ENCODE data around the gene WIPI1.

The WIPI1 gene

DNA sequence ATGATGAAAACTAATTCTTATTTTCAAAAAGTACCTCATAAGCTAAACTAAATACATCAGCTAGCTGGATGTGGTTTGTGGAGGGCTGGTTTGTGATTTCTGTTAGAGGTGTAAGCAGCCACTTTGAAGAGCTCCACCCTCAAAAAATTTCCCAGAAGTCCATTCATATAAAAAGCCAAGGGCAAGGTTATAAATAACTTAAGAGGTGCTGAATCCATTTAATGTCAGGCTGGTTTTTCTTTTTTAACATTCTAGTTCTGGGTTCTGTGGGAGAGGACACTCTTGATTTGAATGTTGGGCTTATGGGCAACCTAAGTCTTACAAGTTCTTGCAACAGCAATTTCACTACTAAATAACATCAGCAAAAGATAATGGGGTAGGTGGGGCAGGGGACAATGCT is 3.4 kb upstream of the WIPI1 start:
- no peak overlapping the region for H4K91ac ChIP-seq (ENCODE audit: low read depth, low read length)
- H3K4me1 ChIP-seq (ENCODE audit: control insufficient read depth in 1 of 2, insufficient read depth in 2 of 2, low read length in 2 of 2), result peaks cover 0 to 3% of the 10 kb centered on the region in 2 experiments
- H3K27ac ChIP-seq (ENCODE audit: low read depth, low read length), result no peak overlapping the region
- H4K8ac ChIP-seq (ENCODE audit: low read depth, low read length), result no peak overlapping the region
- H3K27me3 ChIP-seq (ENCODE audit: insufficient read depth, low read length), result no peaks in the 10 kb centered on the region
- H3K36me3 ChIP-seq (ENCODE audit: control insufficient read depth in 1 of 2, insufficient read depth in 2 of 2, low read length in 2 of 2), result no peaks in the 10 kb centered on the region
- DNase-seq, result no peak
- H2AK5ac ChIP-seq (ENCODE audit: low read length), result no peak overlapping the region
- no peak overlapping the region for H3K14ac ChIP-seq (ENCODE audit: low read length)
- H2AFZ ChIP-seq (ENCODE audit: insufficient read depth, low read length, poor library complexity), result no peak overlapping the region
- no peak overlapping the region for H3K18ac ChIP-seq (ENCODE audit: low read length)
- no peak overlapping the region for H3K4me3 ChIP-seq (ENCODE audit: low read depth, low read length)
- H3K4ac ChIP-seq (ENCODE audit: low read depth, low read length), result no peak overlapping the region
- no peak overlapping the region for H3K9ac ChIP-seq (ENCODE audit: low read length)
- no peak overlapping the region for H2BK5ac ChIP-seq (ENCODE audit: low read depth, low read length, poor library complexity)
- no peak overlapping the region for H2BK120ac ChIP-seq (ENCODE audit: insufficient read depth, low read length, poor library complexity)
- no peak overlapping the region for H4K12ac ChIP-seq (ENCODE audit: low read depth, low read length)
- no peak overlapping the region for H3K4me2 ChIP-seq (ENCODE audit: low read length)
- H3K79me2 ChIP-seq (ENCODE audit: control insufficient read depth, insufficient read depth, low read length, poor library complexity), result peaks cover 2% of the 10 kb centered on the region
- peaks cover 13% of the 10 kb centered on the region for H3K79me1 ChIP-seq (ENCODE audit: low read length)
- no peak overlapping the region for H3K23ac ChIP-seq (ENCODE audit: low read length)
- no peak overlapping the region for H2BK12ac ChIP-seq (ENCODE audit: low read length)
- no peaks in the 10 kb centered on the region for H3K9me3 ChIP-seq (ENCODE audit: insufficient read depth, low read depth, low read length)

DNA sequence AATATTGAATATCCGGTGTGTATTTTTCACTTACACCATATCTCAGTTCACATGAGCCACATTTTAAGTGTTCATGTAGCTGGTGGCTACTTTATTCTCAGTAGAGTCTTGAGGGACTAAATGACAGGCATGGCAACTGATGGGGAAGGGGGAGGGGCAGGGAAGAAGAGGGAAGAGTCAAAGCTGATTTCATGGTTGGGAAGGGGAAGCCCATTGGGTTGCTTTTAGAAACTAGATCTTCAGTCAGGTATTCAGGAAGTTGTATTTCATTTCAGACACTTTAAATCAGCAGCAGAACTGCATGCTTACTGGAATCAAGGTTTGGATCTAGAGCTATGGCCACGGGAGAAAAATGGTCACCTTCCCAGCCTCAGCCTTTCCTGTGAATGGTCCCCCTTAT is 2.9 kb upstream of the WIPI1 start:
- H3K27me3 ChIP-seq (ENCODE audit: insufficient read depth, low read length), result no peaks in the 10 kb centered on the region
- no peak overlapping the region for H2AFZ ChIP-seq (ENCODE audit: insufficient read depth, low read length, poor library complexity)
- WGBS (ENCODE audit: extremely low coverage, insufficient coverage, insufficient read length), result no CpG with 5 or more reads among the region's 2 CpGs
- H3K23ac ChIP-seq (ENCODE audit: low read length), result no peak overlapping the region
- no peak overlapping the region for H3K14ac ChIP-seq (ENCODE audit: low read length)
- H2BK120ac ChIP-seq (ENCODE audit: insufficient read depth, low read length, poor library complexity), result no peak overlapping the region
- no peak overlapping the region for H2BK12ac ChIP-seq (ENCODE audit: low read length)
- H3K4me3 ChIP-seq (ENCODE audit: low read depth, low read length), result no peak overlapping the region
- H3K18ac ChIP-seq (ENCODE audit: low read length), result no peak overlapping the region
- H4K8ac ChIP-seq (ENCODE audit: low read depth, low read length), result no peak overlapping the region
- H3K79me2 ChIP-seq (ENCODE audit: control insufficient read depth, insufficient read depth, low read length, poor library complexity), result peaks cover 2% of the 10 kb centered on the region
- no peaks in the 10 kb centered on the region for H3K36me3 ChIP-seq (ENCODE audit: control insufficient read depth in 1 of 2, insufficient read depth in 2 of 2, low read length in 2 of 2)
- H3K9ac ChIP-seq (ENCODE audit: low read length), result no peak overlapping the region
- no peak overlapping the region for H2BK5ac ChIP-seq (ENCODE audit: low read depth, low read length, poor library complexity)
- no peak overlapping the region for H3K4ac ChIP-seq (ENCODE audit: low read depth, low read length)
- peaks cover 0 to 3% of the 10 kb centered on the region in 2 experiments for H3K4me1 ChIP-seq (ENCODE audit: control insufficient read depth in 1 of 2, insufficient read depth in 2 of 2, low read length in 2 of 2)
- no peak overlapping the region for H3K4me2 ChIP-seq (ENCODE audit: low read length)
- no peaks in the 10 kb centered on the region for H3K9me3 ChIP-seq (ENCODE audit: insufficient read depth, low read depth, low read length)
- no peak overlapping the region for H2AK5ac ChIP-seq (ENCODE audit: low read length)
- no peak overlapping the region for H4K12ac ChIP-seq (ENCODE audit: low read depth, low read length)
- DNase-seq, result no peak
- H4K91ac ChIP-seq (ENCODE audit: low read depth, low read length), result no peak overlapping the region
- H3K79me1 ChIP-seq (ENCODE audit: low read length), result peaks cover 13% of the 10 kb centered on the region
- H3K27ac ChIP-seq (ENCODE audit: low read depth, low read length), result no peak overlapping the region

DNA sequence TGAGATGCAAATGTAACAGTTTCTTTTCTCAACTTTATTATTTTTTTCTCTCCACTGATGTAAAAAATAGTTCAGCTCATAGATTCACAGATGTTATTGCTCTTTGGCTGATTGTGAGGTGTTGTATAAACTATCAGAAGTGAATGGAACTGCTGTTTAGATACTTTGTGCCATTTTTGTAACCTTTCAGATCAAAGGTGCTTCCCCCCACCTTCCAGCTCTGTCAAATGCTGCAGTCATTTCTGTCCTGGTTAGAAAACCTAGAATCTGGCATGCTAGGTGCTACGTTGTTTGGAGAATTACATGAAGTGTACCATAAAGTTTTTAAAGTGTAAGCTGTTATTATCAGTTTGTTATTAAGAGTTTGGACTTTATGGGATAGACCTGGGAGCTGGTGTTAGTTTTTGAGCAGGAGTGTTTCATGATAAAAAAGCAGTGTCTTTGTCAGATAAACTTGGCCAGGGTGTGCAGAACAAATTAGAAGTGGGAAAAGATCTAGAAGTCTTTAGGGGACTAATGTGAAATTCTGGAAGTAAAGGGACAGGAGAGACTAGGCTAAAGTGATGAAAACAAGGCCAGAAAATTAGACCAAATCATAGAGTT is 1.8 kb upstream of the WIPI1 start:
- Histone ChIP-seq H2BK5ac (ENCODE audit: low read depth, low read length, poor library complexity) (no peak overlapping the region), H3K36me3 (ENCODE audit: control insufficient read depth in 1 of 2, insufficient read depth in 2 of 2, low read length in 2 of 2) (no peaks in the 10 kb centered on the region), H4K12ac (ENCODE audit: low read depth, low read length) (no peak overlapping the region), H4K91ac (ENCODE audit: low read depth, low read length) (no peak overlapping the region), H3K4me3 (ENCODE audit: low read depth, low read length) (no peak overlapping the region), H3K14ac (ENCODE audit: low read length) (no peak overlapping the region), H3K18ac (ENCODE audit: low read length) (no peak overlapping the region), H3K9ac (ENCODE audit: low read length) (no peak overlapping the region), H3K23ac (ENCODE audit: low read length) (no peak overlapping the region), H2AFZ (ENCODE audit: insufficient read depth, low read length, poor library complexity) (no peak overlapping the region), H3K27me3 (ENCODE audit: insufficient read depth, low read length) (no peaks in the 10 kb centered on the region), H3K4ac (ENCODE audit: low read depth, low read length) (no peak overlapping the region), H3K4me2 (ENCODE audit: low read length) (no peak overlapping the region), H2BK12ac (ENCODE audit: low read length) (no peak overlapping the region), H3K4me1 (ENCODE audit: control insufficient read depth in 1 of 2, insufficient read depth in 2 of 2, low read length in 2 of 2) (peaks cover 0 to 3% of the 10 kb centered on the region in 2 experiments), H3K9me3 (ENCODE audit: insufficient read depth, low read depth, low read length) (no peaks in the 10 kb centered on the region), H2BK120ac (ENCODE audit: insufficient read depth, low read length, poor library complexity) (no peak overlapping the region), H3K79me2 (ENCODE audit: control insufficient read depth, insufficient read depth, low read length, poor library complexity) (peaks cover 2% of the 10 kb centered on the region), H2AK5ac (ENCODE audit: low read length) (no peak overlapping the region), H3K27ac (ENCODE audit: low read depth, low read length) (no peak overlapping the region), H3K79me1 (ENCODE audit: low read length) (peaks cover 15% of the 10 kb centered on the region), H4K8ac (ENCODE audit: low read depth, low read length) (no peak overlapping the region)
- DNase-seq, result no peak
- no CpG with 5 or more reads among the region's 1 CpG for WGBS (ENCODE audit: extremely low coverage, insufficient coverage, insufficient read length)

DNA sequence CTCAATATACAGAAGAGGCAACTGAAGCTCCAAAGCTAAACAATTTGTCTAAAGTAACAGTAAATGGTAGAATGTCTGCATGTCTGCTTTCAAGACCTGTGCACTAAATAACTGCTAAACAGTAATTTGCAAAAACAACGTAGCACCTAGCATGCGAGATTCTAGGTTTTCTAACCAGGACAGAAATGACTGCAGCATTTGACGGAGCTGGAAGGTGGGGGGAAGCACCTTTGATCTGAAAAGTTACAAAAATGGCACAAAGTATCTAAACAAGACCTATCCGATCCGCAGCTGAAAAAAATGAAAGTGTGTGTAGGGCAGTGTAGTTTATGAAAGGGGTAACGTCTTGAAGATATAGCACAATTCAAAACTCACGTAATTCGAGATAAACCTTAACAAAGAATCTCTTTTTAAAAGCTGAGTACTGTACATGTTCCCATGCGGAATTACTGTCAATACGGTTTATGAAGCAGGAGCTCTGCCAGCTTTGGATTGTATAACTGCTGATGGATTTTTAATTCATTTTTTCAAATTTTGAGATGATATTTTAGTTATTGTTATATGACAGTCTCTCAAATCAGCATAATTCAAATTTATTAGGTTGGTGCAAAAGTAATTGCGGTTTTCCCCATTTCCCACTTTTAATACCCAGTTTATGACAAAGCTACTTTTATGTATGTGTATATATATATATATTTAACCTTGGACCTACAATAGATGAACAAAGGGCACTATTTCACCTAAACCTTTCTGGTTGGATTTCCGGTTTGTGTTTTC is 1.2 kb upstream of the WIPI1 start:
- Histone ChIP-seq H2AK5ac (ENCODE audit: low read length) (no peak overlapping the region), H3K79me1 (ENCODE audit: low read length) (peaks cover 15% of the 10 kb centered on the region), H3K4me3 (ENCODE audit: low read depth, low read length) (no peak overlapping the region), H3K18ac (ENCODE audit: low read length) (no peak overlapping the region), H3K23ac (ENCODE audit: low read length) (no peak overlapping the region), H4K91ac (ENCODE audit: low read depth, low read length) (no peak overlapping the region), H3K14ac (ENCODE audit: low read length) (no peak overlapping the region), H3K27me3 (ENCODE audit: insufficient read depth, low read length) (no peaks in the 10 kb centered on the region), H3K4me1 (ENCODE audit: control insufficient read depth in 1 of 2, insufficient read depth in 2 of 2, low read length in 2 of 2) (peaks cover 0 to 6% of the 10 kb centered on the region in 2 experiments), H2AFZ (ENCODE audit: insufficient read depth, low read length, poor library complexity) (no peak overlapping the region), H3K4ac (ENCODE audit: low read depth, low read length) (no peak overlapping the region), H4K8ac (ENCODE audit: low read depth, low read length) (no peak overlapping the region), H3K9me3 (ENCODE audit: insufficient read depth, low read depth, low read length) (no peaks in the 10 kb centered on the region), H3K36me3 (ENCODE audit: control insufficient read depth in 1 of 2, insufficient read depth in 2 of 2, low read length in 2 of 2) (no peaks in the 10 kb centered on the region), H3K4me2 (ENCODE audit: low read length) (peak overlapping the region; percentile 97), H3K27ac (ENCODE audit: low read depth, low read length) (no peak overlapping the region), H3K79me2 (ENCODE audit: control insufficient read depth, insufficient read depth, low read length, poor library complexity) (peaks cover 2% of the 10 kb centered on the region), H4K12ac (ENCODE audit: low read depth, low read length) (no peak overlapping the region), H3K9ac (ENCODE audit: low read length) (no peak overlapping the region), H2BK12ac (ENCODE audit: low read length) (no peak overlapping the region), H2BK120ac (ENCODE audit: insufficient read depth, low read length, poor library complexity) (no peak overlapping the region), H2BK5ac (ENCODE audit: low read depth, low read length, poor library complexity) (no peak overlapping the region)
- no peak for DNase-seq
- no CpG with 5 or more reads among the region's 12 CpGs for WGBS (ENCODE audit: extremely low coverage, insufficient coverage, insufficient read length)
